ENCODE results near the gene DSCAML1. TPM values are rescaled to one million over a fixed set of nuclear protein-coding genes. Genes with fewer than 3 reads are reported as not detected.

Gene DSCAML1
- total RNA-seq, 1 experiment from 2014 or later = not detected

DNA sequence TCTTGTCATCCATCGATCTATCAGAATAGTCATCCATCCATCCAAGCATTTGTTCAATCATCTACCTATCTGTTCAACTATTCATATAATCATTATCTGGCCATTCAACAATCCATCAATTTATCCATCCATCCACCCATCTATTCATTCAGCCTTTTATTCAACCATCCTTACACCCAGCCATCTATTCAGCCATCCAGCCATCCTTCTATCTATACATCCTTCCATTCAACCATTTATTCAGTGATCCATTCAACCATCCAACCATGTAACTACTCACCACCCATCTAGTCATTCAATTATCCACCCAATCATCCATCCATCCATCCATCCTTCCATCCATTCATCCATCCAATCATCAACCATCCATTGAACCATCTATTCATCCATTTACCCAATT lies 362.5 kb downstream of the DSCAML1 start:
- H4K20me1 ChIP-seq (ENCODE audit: insufficient read depth) = no peaks in the 10 kb centered on the region
- no peak overlapping the region for H3K9ac ChIP-seq (ENCODE audit: low read length)
- no peak overlapping the region for H3K4me3 ChIP-seq (replicated peaks in 1 of 2; ENCODE audit: low read depth in 1 of 2, low read length in 2 of 2)
- ChIA-PET CTCF (no interaction called here), RAD21 (ENCODE audit: low non-redundant PET in 1 of 2, low total read pairs in 2 of 2, uncharacterized antibody in 2 of 2, unreplicated experiment in 2 of 2) (no interaction called here), POLR2A (no interaction called here)
- H3K79me2 ChIP-seq (ENCODE audit: insufficient read depth, low read length) = no peaks in the 10 kb centered on the region
- BruUV-seq (replicated peaks) = no TSS peak
- DNase-seq (ENCODE audit: low read depth, low spot score) (no peak), ATAC-seq (no peak)
- H3K4me1 ChIP-seq (ENCODE audit: control insufficient read depth in 1 of 2, insufficient read depth in 2 of 2, low read length in 2 of 2) = no peaks in the 10 kb centered on the region
- no peaks in the 10 kb centered on the region for H3K9me3 ChIP-seq (ENCODE audit: control insufficient read depth in 1 of 2, insufficient read depth in 1 of 2, low read depth in 1 of 2, low read length in 2 of 2)
- peaks cover 31% of the 10 kb centered on the region for H3K27me3 ChIP-seq (ENCODE audit: insufficient read depth, low read length)
- intact Hi-C loops (cut with micrococcal nuclease) = no loop called here
- H3K36me3 ChIP-seq (ENCODE audit: control insufficient read depth in 1 of 2, insufficient read depth in 2 of 2, low read length in 2 of 2) = no peaks in the 10 kb centered on the region
- no peaks in the 10 kb centered on the region for H3K9me2 ChIP-seq (ENCODE audit: insufficient read depth)
- no peak overlapping the region for H2AFZ ChIP-seq (ENCODE audit: low read depth, low read length, poor library complexity, severe bottlenecking)
- no peak overlapping the region for H3K4me2 ChIP-seq (ENCODE audit: low read length)
- H3K27ac ChIP-seq (ENCODE audit: low read depth, low read length) = no peak overlapping the region
- TF ChIP-seq ZBTB33 (IDR thresholded peaks at IDR 0.05; ENCODE audit: extremely low read depth, insufficient replicate concordance, low read length) (no peak), SP1 (IDR thresholded peaks at IDR 0.05; ENCODE audit: low read depth) (no peak), ZNF274 (IDR thresholded peaks at IDR 0.05; ENCODE audit: low read depth, low read length) (no peak), MAX (IDR thresholded peaks at IDR 0.05) (no peak), JUND (IDR thresholded peaks at IDR 0.05) (no peak), FOSL1 (IDR thresholded peaks at IDR 0.05; ENCODE audit: low read depth) (no peak), ELF1 (IDR thresholded peaks at IDR 0.05; ENCODE audit: borderline replicate concordance, low read depth) (no peak), EGR1 (IDR thresholded peaks at IDR 0.05; ENCODE audit: low read depth) (no peak), CEBPB (IDR thresholded peaks at IDR 0.05; ENCODE audit: low read depth) (no peak), TCF7L2 (IDR thresholded peaks at IDR 0.05; ENCODE audit: borderline replicate concordance, extremely low read depth, insufficient read depth, insufficient read length) (no peak), CBX3 (IDR thresholded peaks at IDR 0.05; ENCODE audit: low read depth) (no peak), SRF (IDR thresholded peaks at IDR 0.05; ENCODE audit: low read depth) (no peak)
- TF ChIP-seq, protein P1, sequence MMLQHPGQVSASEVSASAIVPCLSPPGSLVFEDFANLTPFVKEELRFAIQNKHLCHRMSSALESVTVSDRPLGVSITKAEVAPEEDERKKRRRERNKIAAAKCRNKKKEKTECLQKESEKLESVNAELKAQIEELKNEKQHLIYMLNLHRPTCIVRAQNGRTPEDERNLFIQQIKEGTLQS (IDR thresholded peaks at IDR 0.05) = no peak
- TF ChIP-seq, protein P2, sequence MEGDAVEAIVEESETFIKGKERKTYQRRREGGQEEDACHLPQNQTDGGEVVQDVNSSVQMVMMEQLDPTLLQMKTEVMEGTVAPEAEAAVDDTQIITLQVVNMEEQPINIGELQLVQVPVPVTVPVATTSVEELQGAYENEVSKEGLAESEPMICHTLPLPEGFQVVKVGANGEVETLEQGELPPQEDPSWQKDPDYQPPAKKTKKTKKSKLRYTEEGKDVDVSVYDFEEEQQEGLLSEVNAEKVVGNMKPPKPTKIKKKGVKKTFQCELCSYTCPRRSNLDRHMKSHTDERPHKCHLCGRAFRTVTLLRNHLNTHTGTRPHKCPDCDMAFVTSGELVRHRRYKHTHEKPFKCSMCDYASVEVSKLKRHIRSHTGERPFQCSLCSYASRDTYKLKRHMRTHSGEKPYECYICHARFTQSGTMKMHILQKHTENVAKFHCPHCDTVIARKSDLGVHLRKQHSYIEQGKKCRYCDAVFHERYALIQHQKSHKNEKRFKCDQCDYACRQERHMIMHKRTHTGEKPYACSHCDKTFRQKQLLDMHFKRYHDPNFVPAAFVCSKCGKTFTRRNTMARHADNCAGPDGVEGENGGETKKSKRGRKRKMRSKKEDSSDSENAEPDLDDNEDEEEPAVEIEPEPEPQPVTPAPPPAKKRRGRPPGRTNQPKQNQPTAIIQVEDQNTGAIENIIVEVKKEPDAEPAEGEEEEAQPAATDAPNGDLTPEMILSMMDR (IDR thresholded peaks at IDR 0.05 in 2 of 3, conservative IDR thresholded peaks at IDR 0.05 in 1 of 3; ENCODE audit: borderline replicate concordance in 1 of 3, insufficient read depth in 1 of 3, low read depth in 2 of 3, low read length in 2 of 3) = no peak
- TF ChIP-seq, protein P3, sequence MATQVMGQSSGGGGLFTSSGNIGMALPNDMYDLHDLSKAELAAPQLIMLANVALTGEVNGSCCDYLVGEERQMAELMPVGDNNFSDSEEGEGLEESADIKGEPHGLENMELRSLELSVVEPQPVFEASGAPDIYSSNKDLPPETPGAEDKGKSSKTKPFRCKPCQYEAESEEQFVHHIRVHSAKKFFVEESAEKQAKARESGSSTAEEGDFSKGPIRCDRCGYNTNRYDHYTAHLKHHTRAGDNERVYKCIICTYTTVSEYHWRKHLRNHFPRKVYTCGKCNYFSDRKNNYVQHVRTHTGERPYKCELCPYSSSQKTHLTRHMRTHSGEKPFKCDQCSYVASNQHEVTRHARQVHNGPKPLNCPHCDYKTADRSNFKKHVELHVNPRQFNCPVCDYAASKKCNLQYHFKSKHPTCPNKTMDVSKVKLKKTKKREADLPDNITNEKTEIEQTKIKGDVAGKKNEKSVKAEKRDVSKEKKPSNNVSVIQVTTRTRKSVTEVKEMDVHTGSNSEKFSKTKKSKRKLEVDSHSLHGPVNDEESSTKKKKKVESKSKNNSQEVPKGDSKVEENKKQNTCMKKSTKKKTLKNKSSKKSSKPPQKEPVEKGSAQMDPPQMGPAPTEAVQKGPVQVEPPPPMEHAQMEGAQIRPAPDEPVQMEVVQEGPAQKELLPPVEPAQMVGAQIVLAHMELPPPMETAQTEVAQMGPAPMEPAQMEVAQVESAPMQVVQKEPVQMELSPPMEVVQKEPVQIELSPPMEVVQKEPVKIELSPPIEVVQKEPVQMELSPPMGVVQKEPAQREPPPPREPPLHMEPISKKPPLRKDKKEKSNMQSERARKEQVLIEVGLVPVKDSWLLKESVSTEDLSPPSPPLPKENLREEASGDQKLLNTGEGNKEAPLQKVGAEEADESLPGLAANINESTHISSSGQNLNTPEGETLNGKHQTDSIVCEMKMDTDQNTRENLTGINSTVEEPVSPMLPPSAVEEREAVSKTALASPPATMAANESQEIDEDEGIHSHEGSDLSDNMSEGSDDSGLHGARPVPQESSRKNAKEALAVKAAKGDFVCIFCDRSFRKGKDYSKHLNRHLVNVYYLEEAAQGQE (IDR thresholded peaks at IDR 0.05; ENCODE audit: low read depth) = no peak

Data from HCT116 (cell line).